ENCODE data around the gene ZEB2. TPM values are rescaled to one million over a fixed set of nuclear protein-coding genes. Genes with fewer than 3 reads are reported as not detected.

ZEB2 gene
- total RNA-seq, 1 experiment from 2014 or later: 28.2 TPM

DNA sequence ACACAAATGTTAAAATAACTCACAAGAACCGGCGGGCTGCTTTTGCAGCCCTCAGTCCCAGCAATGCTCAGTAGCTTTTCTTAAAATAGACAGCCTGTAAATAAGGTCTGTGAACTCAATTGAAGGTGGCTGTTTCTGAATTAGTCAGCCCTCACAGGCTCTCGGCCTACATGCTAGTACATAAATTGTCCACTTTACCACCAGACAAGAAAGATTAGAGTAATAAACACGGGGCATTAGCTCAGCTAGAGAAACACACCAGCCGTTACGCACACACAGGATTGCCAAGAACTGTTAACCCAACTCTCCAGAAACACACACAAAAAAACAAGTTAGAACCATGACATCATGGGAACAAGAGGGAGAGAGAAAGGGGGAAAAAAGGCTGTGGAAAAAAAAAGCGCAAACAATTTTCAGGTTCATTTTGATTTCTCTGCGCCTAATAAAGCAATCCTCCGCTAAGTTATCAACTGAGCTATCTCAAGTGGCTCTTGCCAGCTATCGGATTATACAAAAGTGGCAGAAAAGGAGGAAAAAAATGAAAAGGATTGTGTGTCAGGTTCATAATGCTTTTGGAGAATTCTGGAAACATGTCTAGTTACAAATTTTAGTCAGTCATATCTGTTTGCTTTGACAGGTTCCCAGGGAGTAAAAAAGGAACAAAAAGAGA, 89.1 kb downstream of the ZEB2 start:
- Mint-ChIP-seq H3K4me3 (ENCODE audit: unreplicated experiment) (no peak overlapping the region), H3K9me3 (ENCODE audit: unreplicated experiment) (no peaks in the 10 kb centered on the region), H3K27me3 (ENCODE audit: insufficient read depth, unreplicated experiment) (no peaks in the 10 kb centered on the region), H3K4me1 (ENCODE audit: insufficient read depth, unreplicated experiment) (peaks cover 14% of the 10 kb centered on the region), H3K27ac (ENCODE audit: low read depth, unreplicated experiment) (no peak overlapping the region), H3K36me3 (ENCODE audit: insufficient read depth, unreplicated experiment) (peaks cover 7% of the 10 kb centered on the region)
- intact Hi-C loops (cut with micrococcal nuclease): no loop called here
- TF ChIP-seq, protein P1, sequence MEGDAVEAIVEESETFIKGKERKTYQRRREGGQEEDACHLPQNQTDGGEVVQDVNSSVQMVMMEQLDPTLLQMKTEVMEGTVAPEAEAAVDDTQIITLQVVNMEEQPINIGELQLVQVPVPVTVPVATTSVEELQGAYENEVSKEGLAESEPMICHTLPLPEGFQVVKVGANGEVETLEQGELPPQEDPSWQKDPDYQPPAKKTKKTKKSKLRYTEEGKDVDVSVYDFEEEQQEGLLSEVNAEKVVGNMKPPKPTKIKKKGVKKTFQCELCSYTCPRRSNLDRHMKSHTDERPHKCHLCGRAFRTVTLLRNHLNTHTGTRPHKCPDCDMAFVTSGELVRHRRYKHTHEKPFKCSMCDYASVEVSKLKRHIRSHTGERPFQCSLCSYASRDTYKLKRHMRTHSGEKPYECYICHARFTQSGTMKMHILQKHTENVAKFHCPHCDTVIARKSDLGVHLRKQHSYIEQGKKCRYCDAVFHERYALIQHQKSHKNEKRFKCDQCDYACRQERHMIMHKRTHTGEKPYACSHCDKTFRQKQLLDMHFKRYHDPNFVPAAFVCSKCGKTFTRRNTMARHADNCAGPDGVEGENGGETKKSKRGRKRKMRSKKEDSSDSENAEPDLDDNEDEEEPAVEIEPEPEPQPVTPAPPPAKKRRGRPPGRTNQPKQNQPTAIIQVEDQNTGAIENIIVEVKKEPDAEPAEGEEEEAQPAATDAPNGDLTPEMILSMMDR (IDR thresholded peaks at IDR 0.05; ENCODE audit: unreplicated experiment): no peak
- ChIA-PET POLR2A (interaction anchor here (0.6 to 1.0 kb wide), 4 partner anchors 16 to 907 kb away, joined by 3 to 9 read pairs (median 5); no protein-coding TSS in a partner anchor), CTCF (interaction anchor here (0.6 kb wide), 3 partner anchors 85 to 690 kb away, joined by 4 to 5 read pairs (median 4); no protein-coding TSS in a partner anchor)
- no peak for DNase-seq (ENCODE audit: unreplicated experiment)
- BruUV-seq (replicated peaks): no TSS peak

DNA sequence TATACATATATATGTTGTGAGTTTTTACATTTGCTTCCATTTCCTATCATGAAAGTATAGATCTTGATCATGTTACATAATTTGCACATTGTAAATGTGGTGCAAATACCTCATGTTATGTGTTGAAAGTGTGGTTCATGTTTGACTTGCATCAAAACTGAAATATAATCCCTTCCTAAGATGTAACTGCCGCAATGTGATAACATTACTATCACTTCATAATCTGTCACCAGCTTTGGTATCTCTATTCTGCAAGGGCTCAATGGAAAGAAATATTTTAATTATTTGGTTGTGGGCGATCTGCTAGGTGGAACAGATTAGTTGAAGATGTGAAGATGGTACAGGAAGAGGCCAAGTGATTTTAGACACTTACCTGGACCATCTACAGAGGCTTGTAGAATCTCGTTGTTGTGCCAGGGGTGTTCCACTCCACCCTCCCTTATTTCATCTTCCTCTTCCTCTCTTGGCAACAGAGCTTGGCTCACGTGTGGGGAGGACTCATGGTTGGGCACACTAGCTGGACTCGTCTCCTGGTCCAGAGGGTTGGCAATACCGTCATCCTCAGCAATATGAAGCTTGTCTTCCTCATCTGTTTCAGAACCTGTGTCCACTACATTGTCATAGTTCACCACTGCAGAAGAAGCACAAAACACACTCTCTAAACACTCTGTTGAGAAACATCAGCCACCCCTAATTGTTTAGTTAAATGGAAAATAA, 90.4 kb downstream of the ZEB2 start:
- Mint-ChIP-seq H3K9me3 (ENCODE audit: unreplicated experiment) (no peaks in the 10 kb centered on the region), H3K4me3 (ENCODE audit: unreplicated experiment) (no peak overlapping the region), H3K27ac (ENCODE audit: low read depth, unreplicated experiment) (no peak overlapping the region), H3K27me3 (ENCODE audit: insufficient read depth, unreplicated experiment) (no peaks in the 10 kb centered on the region), H3K36me3 (ENCODE audit: insufficient read depth, unreplicated experiment) (peaks cover 11% of the 10 kb centered on the region), H3K4me1 (ENCODE audit: insufficient read depth, unreplicated experiment) (peaks cover 14% of the 10 kb centered on the region)
- ChIA-PET CTCF (interaction anchor here (0.6 to 0.9 kb wide), 3 partner anchors 59 to 174 kb away, joined by 3 to 4 read pairs (median 3); no protein-coding TSS in a partner anchor), POLR2A (interaction anchor here (0.6 to 1.0 kb wide), 3 partner anchors 11 to 1094 kb away, joined by 3 to 4 read pairs (median 3); no protein-coding TSS in a partner anchor)
- TF ChIP-seq, protein P1 (IDR thresholded peaks at IDR 0.05; ENCODE audit: unreplicated experiment): no peak
- intact Hi-C loops (cut with micrococcal nuclease): no loop called here
- no TSS peak for BruUV-seq (replicated peaks)
- DNase-seq (ENCODE audit: unreplicated experiment): no peak

DNA sequence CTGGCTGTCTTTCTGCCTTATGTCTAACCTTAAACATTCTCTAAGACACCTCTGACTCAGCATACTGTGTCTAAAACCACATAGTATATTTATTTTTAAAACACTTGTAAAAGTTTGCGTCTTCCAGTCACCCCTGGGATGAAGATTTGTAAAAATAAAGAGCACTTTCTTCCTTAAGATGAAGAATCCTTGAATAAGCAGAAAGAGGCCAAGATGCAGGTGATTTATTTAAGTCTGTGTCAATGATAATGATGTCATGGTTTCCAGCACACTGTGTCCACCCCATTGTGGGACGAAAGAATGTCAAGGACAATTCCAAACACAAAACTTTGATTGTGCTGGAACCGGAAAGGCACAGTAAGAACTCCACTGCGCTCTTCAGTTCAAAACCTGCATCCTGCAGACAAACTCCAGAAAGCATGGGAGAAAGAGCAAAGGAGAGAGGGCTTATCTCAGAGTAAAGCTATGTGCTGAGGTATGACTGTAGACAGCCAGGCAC, 92.9 kb downstream of the ZEB2 start:
- no peaks in the 10 kb centered on the region for H3K9me3 Mint-ChIP-seq (ENCODE audit: unreplicated experiment)
- no peaks in the 10 kb centered on the region for H3K27me3 Mint-ChIP-seq (ENCODE audit: insufficient read depth, unreplicated experiment)
- H3K4me1 Mint-ChIP-seq (ENCODE audit: insufficient read depth, unreplicated experiment): peaks cover 14% of the 10 kb centered on the region
- POLR2A ChIA-PET: no interaction called here
- H3K27ac Mint-ChIP-seq (ENCODE audit: low read depth, unreplicated experiment): peak overlapping the region; percentile 44
- intact Hi-C loops (cut with micrococcal nuclease): no loop called here
- BruUV-seq (replicated peaks): no TSS peak
- no peak overlapping the region for H3K4me3 Mint-ChIP-seq (ENCODE audit: unreplicated experiment)
- TF ChIP-seq, protein P1 (IDR thresholded peaks at IDR 0.05; ENCODE audit: unreplicated experiment): no peak
- H3K36me3 Mint-ChIP-seq (ENCODE audit: insufficient read depth, unreplicated experiment): peaks cover 23% of the 10 kb centered on the region
- DNase-seq (ENCODE audit: unreplicated experiment): peak; percentile 18
- CTCF ChIA-PET: no interaction called here

DNA sequence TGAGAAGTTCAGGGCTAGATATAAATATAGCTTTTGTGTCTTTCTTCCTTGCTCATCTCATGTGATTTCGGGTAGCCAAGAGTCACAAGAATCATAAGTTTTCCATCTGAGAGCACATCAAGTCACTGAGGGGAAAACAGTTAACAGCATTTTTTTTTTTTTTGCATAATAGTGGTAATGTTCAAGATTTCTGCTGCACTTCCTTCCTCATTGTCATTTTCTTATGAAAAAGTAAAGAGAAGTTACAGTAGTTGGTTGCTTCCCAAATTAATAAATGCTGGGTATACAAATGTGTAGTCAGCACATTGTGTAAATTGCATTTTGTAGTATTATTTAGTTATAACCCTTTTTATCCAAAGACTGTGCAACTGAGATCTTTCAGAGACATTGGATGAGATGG, 93.6 kb downstream of the ZEB2 start:
- ChIA-PET CTCF (no interaction called here), POLR2A (interaction anchor here (0.7 to 0.8 kb wide), 2 partner anchors 26 to 1078 kb away, joined by 3 read pairs; no protein-coding TSS in a partner anchor)
- Mint-ChIP-seq H3K4me1 (ENCODE audit: insufficient read depth, unreplicated experiment) (peaks cover 14% of the 10 kb centered on the region), H3K27ac (ENCODE audit: low read depth, unreplicated experiment) (no peak overlapping the region), H3K4me3 (ENCODE audit: unreplicated experiment) (no peak overlapping the region), H3K36me3 (ENCODE audit: insufficient read depth, unreplicated experiment) (peaks cover 23% of the 10 kb centered on the region), H3K27me3 (ENCODE audit: insufficient read depth, unreplicated experiment) (no peaks in the 10 kb centered on the region), H3K9me3 (ENCODE audit: unreplicated experiment) (no peaks in the 10 kb centered on the region)
- intact Hi-C loops (cut with micrococcal nuclease): no loop called here
- no TSS peak for BruUV-seq (replicated peaks)
- DNase-seq (ENCODE audit: unreplicated experiment): no peak
- TF ChIP-seq, protein P1 (IDR thresholded peaks at IDR 0.05; ENCODE audit: unreplicated experiment): no peak
